Activated CD4-positive, alpha-beta memory T cell treated with anti-CD3 and anti-CD28 coated beads, Interleukin-2, amount 10 ng/mL, durations not matched to agents 7 days and 5 days (primary cell): ENCODE measurements around the gene WNT3. TPM values are rescaled to one million over a fixed set of nuclear protein-coding genes. Genes with fewer than 3 reads are reported as not detected.

Experiments used
- CTCF ChIA-PET: fragments of 350-600 bp; sonication (Branson Sonifier 250); formaldehyde crosslinking; loops from one replicate; lab custom pipeline; 2021; ENCODE audit warnings: antibody characterized with exemption, inconsistent platforms; lab: Charles Lee
- POLR2A ChIA-PET: fragments of 350-600 bp; sonication (Branson Sonifier 250); formaldehyde crosslinking; loops from one replicate; lab custom pipeline; 2021; ENCODE audit warnings: antibody characterized with exemption; lab: Charles Lee
- DNase-seq: peaks from one replicate; pipeline ENCODE4 v3.0.0-alpha.2; 2020
- H3K27ac Mint-ChIP-seq: one replicate; pipeline ENCODE4 v1.8.0; 2021; ENCODE audit warnings: mild to moderate bottlenecking, mixed read lengths
- H3K27me3 Mint-ChIP-seq: one replicate; pipeline ENCODE4 v1.8.0; 2021; ENCODE audit warnings: mixed read lengths
- H3K36me3 Mint-ChIP-seq: one replicate; pipeline ENCODE4 v1.8.0; 2021; ENCODE audit warnings: low read depth, mixed read lengths
- H3K4me1 Mint-ChIP-seq: one replicate; pipeline ENCODE4 v1.8.0; 2021; ENCODE audit warnings: mixed read lengths
- H3K4me3 Mint-ChIP-seq: one replicate; pipeline ENCODE4 v1.8.0; 2021; ENCODE audit warnings: mild to moderate bottlenecking, mixed read lengths
- H3K9me3 Mint-ChIP-seq: one replicate; pipeline ENCODE4 v1.8.0; 2021; ENCODE audit warnings: mixed read lengths
- total RNA-seq, 2 experiments: library from RNA; stranded (reverse); gene quantifications; one replicate each; pipeline ENCODE4 v1.2.3, GENCODE V29; 2021

The WNT3 gene
- total RNA-seq, 2 experiments from 2014 or later = not detected

DNA sequence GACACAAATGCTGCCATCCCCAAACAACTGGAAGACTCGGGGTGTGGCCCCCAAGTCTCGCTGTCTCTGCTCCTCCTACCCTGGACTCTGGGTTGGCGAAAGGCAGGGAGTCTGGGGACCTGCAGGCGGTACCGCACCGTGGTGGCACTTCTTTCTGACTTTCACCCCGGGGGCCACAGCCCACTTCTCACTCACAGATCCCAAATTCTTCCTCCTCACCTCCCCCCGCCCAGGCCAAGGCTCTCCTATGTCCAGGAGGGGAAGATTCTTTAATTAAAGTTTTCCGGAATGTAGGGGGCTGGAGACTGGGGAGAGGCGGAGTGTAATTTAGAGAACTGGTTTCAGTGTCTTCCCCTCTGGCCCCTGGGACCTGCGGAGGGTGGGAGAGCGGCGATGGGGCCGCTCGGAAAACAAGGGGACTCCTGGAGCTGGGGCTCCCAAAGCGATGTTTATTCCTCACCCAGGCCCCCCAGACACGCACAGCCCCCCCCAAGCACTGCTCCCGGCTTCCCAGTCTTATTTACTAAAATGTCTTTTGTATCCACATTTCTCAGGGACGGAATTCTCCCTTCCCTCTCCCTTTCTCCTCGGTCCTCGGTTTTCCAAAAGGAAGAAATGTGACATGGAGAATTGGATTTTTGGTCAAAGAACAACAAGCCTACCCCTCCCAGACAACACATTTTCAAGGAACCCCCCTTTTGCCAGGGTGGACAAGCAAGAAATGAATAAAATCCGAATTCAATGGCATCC is 1.2 kb downstream of the WNT3 start:
- POLR2A ChIA-PET = no interaction called here
- Mint-ChIP-seq H3K27ac (no peak overlapping the region), H3K36me3 (no peaks in the 10 kb centered on the region), H3K4me1 (peaks cover 18% of the 10 kb centered on the region), H3K9me3 (no peaks in the 10 kb centered on the region), H3K27me3 (peaks cover 77% of the 10 kb centered on the region), H3K4me3 (no peak overlapping the region)
- CTCF ChIA-PET = no interaction called here
- no peak for DNase-seq

DNA sequence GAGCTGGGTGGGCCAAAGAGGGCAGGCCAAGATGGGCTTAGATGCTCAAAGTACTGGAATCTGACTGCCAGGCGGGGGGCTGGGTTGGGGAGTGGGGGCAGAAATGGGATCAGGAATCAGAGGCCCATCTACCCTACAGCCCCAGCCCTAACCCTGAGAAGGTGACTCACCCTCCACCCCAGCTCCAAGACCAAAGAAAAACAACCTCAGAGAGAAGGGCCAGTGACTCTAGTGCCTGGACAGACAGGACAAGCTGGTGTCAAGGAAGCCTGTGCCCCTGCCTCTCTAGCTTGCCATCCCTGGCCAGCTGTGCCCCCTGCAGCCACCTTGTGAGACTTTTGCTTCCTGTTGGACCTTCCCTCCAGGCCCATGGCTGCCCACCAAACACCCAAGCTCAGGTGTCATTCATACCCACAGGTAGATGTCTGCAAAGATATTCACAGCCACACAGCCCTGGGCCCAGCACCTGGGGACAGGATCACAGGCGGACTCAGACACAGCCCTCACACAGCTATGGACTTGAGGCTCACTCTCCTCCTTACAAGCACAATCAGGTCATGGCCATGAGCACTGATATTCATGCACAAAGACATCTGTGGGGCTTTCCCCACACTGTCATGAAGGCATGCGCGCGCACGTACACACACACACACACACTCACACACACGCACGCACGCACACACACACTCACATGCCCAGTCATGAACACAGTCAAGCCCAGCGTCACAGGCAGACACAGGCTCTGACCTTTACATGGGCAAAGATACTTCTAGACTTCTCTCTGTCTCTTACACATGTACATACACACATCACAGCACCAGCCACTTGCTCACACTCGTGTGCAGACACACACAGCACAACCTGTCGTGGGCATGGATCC is 2.8 kb downstream of the WNT3 start:
- Mint-ChIP-seq H3K9me3 (no peaks in the 10 kb centered on the region), H3K27me3 (peaks cover 63% of the 10 kb centered on the region), H3K4me3 (no peak overlapping the region), H3K27ac (no peak overlapping the region), H3K36me3 (no peaks in the 10 kb centered on the region), H3K4me1 (peaks cover 15% of the 10 kb centered on the region)
- ChIA-PET CTCF (no interaction called here), POLR2A (no interaction called here)
- DNase-seq = no peak

DNA sequence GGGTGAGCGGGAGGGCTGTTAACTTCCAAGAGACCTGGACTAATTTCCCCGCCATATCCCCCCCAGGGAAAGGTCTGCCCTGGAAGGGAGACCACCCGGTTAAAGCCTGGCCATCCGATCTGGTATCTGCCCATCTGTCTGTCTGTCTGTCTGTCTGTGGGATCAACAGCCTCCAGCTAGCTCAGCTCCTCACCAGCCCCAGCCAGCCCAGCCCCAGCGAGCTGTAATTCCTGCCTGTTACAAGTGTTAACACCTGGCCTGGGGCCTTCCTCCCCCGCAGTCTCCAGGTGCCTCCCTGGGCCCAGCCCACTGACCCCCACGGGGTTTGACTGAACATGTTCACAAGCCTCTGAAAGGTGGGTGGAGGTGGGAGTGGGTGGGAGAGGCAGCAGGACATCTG is 4.0 kb downstream of the WNT3 start:
- peaks cover 52% of the 10 kb centered on the region for H3K27me3 Mint-ChIP-seq
- DNase-seq = no peak
- ChIA-PET CTCF (no interaction called here), POLR2A (no interaction called here)
- no peak overlapping the region for H3K4me3 Mint-ChIP-seq
- no peak overlapping the region for H3K27ac Mint-ChIP-seq
- H3K36me3 Mint-ChIP-seq = no peaks in the 10 kb centered on the region
- H3K9me3 Mint-ChIP-seq = no peaks in the 10 kb centered on the region
- H3K4me1 Mint-ChIP-seq = peaks cover 11% of the 10 kb centered on the region

DNA sequence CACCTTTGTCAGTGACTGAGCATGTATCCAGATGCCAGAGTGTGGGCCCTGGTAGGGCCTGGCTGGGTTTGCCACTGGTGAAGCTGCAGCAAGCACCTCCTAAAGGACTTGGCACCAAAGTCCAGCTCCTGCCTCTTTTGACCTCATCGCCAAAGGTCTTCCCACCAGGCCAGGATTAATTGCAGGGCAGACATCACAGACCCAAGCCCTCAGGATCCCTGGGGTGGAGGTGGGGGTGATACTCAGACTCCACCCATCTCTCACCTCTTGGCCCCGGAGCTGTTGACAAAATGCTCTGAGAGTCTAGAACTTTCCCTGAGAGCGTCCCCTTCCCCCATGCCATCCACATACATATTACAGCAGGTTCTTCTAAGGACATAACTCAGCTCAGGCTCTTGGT is 4.6 kb downstream of the WNT3 start:
- Mint-ChIP-seq H3K4me3 (no peak overlapping the region), H3K9me3 (no peaks in the 10 kb centered on the region), H3K36me3 (no peaks in the 10 kb centered on the region), H3K4me1 (peaks cover 7% of the 10 kb centered on the region), H3K27ac (no peak overlapping the region), H3K27me3 (peaks cover 46% of the 10 kb centered on the region)
- no peak for DNase-seq
- POLR2A ChIA-PET = no interaction called here
- CTCF ChIA-PET = interaction anchor here (0.6 kb wide), 1 partner anchor 45 kb away, joined by 3 read pairs; no protein-coding TSS in a partner anchor

DNA sequence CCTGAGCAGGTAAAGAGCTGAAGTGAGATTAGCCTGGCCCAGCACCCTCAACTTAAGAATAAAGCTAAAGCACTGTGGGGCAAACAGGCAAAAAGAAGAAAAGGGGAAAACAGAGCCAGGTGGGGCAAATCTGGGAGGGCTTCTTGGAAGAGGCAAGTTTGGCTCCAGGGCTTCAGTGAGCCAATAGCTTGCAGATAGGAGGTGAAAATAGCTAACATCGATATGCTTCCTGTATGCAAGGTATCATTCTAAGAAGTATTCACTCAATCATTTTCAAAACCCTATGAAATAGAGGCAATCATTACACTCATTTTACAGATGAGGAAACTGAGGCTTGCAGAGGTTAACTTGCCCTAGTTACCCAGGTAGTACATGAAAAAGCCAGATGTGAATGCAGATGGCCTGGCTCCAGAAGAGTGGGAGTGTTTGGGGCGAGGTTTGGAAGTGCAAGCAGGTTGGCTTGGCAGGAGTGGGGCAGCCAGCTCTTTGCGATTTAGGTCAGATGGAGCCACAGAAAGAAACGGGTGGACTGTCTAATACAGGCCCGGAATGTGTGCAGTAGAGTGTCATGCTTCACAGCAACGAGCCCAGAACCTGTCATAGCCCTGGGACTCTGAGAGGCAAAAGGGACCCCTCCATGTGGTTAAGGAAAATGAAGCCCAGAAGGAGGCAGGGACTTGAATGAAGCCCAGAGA is 5.7 kb downstream of the WNT3 start:
- Mint-ChIP-seq H3K4me1 (peaks cover 3% of the 10 kb centered on the region), H3K27me3 (peaks cover 39% of the 10 kb centered on the region), H3K36me3 (no peaks in the 10 kb centered on the region), H3K27ac (no peak overlapping the region), H3K9me3 (no peaks in the 10 kb centered on the region), H3K4me3 (no peak overlapping the region)
- CTCF ChIA-PET = no interaction called here
- DNase-seq = no peak
- POLR2A ChIA-PET = no interaction called here

DNA sequence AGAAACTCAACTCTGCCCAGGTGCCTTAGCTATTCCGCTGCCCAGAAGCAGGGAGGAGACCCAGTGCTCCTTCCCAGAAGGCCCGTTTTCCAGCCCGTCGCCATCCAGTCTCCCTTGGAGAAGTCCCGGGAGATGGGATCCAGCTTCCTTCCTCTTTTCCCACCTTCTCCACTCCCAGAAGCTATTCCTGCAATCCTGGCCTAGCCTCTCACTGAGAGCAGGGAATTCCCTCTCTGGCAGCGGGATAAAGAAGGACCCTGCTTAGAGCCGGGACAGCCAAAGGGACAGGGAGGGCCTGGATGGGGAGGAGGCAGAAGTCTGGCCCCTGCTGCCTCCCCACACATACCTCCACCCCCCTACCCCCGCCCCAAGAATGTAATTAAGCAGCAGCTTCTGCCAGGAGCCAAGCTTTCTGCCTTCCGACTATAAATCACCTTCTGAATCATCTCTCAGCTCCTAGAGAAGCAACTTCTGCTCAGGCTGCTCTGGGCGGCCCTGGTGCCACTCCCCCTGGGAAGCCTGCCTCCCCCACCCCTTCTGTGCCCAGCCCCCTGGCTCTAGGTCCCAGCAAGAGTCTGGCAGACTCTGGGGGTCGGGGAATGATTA is 6.4 kb downstream of the WNT3 start:
- ChIA-PET POLR2A (no interaction called here), CTCF (no interaction called here)
- Mint-ChIP-seq H3K27me3 (peaks cover 32% of the 10 kb centered on the region), H3K4me1 (no peaks in the 10 kb centered on the region), H3K9me3 (no peaks in the 10 kb centered on the region), H3K4me3 (no peak overlapping the region), H3K27ac (no peak overlapping the region), H3K36me3 (no peaks in the 10 kb centered on the region)
- DNase-seq = no peak

DNA sequence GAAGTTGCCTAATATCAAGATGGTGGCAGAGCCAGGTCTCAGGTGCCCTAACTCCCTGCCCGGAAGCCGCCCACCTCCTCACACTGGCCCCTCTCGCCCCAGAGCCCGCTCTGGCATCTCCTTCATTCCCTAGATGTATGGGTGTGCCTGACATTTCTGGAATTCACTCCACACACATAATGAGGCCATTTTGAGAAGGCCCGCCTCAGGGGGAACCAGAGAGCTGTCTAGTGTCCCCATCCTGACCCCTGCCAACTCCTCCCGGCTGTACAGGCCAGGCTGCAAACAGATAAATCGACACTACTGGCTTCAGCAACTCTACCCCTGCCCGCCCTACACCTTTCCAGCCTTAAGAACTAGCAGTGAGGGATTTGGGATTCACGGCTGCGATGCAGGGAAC is 7.7 kb downstream of the WNT3 start:
- Mint-ChIP-seq H3K27ac (no peak overlapping the region), H3K27me3 (peaks cover 19% of the 10 kb centered on the region), H3K36me3 (no peaks in the 10 kb centered on the region), H3K4me1 (no peaks in the 10 kb centered on the region), H3K4me3 (no peak overlapping the region), H3K9me3 (no peaks in the 10 kb centered on the region)
- ChIA-PET POLR2A (no interaction called here), CTCF (no interaction called here)
- no peak for DNase-seq

DNA sequence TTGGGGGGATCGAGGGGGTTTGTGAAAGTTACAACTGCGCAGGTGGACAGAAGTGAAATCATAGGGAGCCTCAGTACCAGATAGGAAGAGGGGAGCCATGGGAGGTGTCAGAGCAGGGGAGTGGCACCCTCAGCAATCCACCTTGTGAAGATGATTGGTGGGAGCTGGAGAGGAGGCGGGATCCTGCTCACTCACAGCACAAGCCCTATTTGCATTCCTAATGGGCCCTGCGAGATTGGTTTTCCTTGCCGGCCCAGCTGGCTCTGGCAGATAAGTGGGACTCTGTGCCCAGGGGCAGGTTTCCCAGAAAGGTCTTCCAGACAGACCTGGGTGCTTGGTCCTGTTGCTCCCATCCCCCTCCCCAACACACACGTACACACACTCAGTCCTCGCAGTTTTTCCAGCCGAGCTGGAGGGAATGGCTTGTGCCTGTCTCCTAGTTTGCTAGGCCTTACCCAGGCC is 9.4 kb downstream of the WNT3 start:
- Mint-ChIP-seq H3K4me1 (no peaks in the 10 kb centered on the region), H3K9me3 (no peaks in the 10 kb centered on the region), H3K4me3 (no peak overlapping the region), H3K27ac (no peak overlapping the region), H3K27me3 (peaks cover 15% of the 10 kb centered on the region), H3K36me3 (no peaks in the 10 kb centered on the region)
- ChIA-PET CTCF (no interaction called here), POLR2A (no interaction called here)
- DNase-seq = no peak

DNA sequence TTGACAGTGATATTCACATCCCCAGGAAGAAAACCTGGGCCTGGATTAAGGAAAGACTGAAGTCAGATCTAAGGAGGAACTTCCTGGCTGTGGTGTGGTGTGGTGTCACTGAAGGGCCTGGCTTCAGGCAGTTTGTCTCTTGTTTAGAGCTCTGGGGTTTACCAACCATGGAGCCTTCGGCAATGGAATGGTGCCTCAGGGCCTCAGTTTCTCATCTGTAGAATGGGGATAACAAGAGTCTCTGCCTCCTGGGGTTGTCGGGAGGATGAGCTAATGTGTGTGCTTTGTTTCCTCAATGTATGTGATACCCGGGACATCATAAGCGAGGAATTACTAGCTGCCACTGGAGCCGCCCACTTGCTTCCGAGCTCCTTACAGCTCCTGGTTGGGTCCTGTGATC is 12.7 kb downstream of the WNT3 start:
- H3K4me1 Mint-ChIP-seq = no peaks in the 10 kb centered on the region
- DNase-seq = no peak
- POLR2A ChIA-PET = no interaction called here
- H3K27me3 Mint-ChIP-seq = no peaks in the 10 kb centered on the region
- CTCF ChIA-PET = no interaction called here
- no peaks in the 10 kb centered on the region for H3K9me3 Mint-ChIP-seq
- H3K4me3 Mint-ChIP-seq = no peak overlapping the region
- no peak overlapping the region for H3K27ac Mint-ChIP-seq
- H3K36me3 Mint-ChIP-seq = no peaks in the 10 kb centered on the region

DNA sequence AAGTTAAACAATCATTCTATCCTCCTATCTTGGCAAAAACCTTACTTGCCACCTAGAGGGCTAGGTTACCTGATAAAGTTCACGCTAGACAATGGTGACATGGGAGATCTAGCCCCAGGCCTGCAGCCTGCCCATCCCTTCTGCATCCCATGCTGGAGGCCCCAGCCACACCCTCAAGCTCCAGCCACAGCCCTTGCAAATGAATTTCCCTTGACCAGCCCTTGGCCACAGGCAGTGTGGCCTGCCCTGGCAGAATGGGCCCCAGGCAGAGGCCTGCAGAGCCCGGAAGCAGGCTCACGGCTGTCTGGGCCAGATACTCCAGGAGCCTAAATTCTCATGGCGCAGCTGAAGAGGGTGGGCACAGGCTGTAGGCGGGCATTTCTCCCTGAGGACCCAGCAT is 14.9 kb downstream of the WNT3 start:
- Mint-ChIP-seq H3K27me3 (no peaks in the 10 kb centered on the region), H3K4me3 (no peak overlapping the region), H3K27ac (no peak overlapping the region), H3K36me3 (no peaks in the 10 kb centered on the region), H3K4me1 (no peaks in the 10 kb centered on the region), H3K9me3 (no peaks in the 10 kb centered on the region)
- POLR2A ChIA-PET = no interaction called here
- no peak for DNase-seq
- CTCF ChIA-PET = no interaction called here

DNA sequence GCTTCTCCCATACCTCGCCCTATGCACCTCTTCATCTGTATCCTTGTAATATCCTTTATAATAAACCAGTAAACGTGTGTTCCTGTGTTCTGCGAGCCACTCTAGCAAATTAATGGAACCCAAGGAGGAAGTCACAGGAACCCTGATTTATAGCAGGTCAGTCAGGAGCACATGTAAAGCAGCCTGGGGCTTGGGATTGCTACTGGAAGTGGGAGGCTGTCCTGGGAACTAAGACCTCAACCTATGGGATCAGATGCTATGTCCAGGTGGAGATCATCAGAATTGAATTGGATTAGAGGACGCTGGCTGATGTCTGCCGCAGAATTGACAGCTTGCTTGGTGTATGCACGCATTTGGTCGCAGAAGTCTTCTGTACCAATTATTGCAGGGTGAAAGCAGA is 15.7 kb downstream of the WNT3 start:
- no peaks in the 10 kb centered on the region for H3K36me3 Mint-ChIP-seq
- H3K27ac Mint-ChIP-seq = no peak overlapping the region
- no peak for DNase-seq
- no peak overlapping the region for H3K4me3 Mint-ChIP-seq
- H3K4me1 Mint-ChIP-seq = no peaks in the 10 kb centered on the region
- H3K9me3 Mint-ChIP-seq = no peaks in the 10 kb centered on the region
- ChIA-PET POLR2A (no interaction called here), CTCF (no interaction called here)
- H3K27me3 Mint-ChIP-seq = no peaks in the 10 kb centered on the region

DNA sequence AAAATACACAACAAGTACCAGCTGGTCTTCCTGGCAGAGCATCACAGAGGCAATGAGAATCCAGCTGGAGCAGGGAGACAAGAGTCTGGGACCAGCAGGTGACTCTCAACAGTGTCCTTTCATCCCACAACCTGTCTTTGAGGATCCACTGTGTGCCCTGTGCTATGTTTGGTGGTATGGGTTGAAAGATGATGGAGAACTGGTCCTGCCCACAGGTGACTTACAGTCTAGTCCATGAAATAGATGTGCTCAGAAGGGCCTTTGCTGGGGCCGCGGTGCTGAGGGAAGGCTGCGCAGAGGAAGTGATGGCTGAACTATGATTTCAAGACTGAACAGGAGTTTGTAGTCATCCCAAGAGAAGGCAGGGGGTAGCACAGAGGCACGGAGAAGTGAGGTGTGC is 17.9 kb downstream of the WNT3 start:
- no peak for DNase-seq
- H3K4me3 Mint-ChIP-seq = no peak overlapping the region
- no peaks in the 10 kb centered on the region for H3K9me3 Mint-ChIP-seq
- POLR2A ChIA-PET = no interaction called here
- H3K4me1 Mint-ChIP-seq = no peaks in the 10 kb centered on the region
- CTCF ChIA-PET = no interaction called here
- no peak overlapping the region for H3K27ac Mint-ChIP-seq
- H3K36me3 Mint-ChIP-seq = no peaks in the 10 kb centered on the region
- peaks cover 2% of the 10 kb centered on the region for H3K27me3 Mint-ChIP-seq

DNA sequence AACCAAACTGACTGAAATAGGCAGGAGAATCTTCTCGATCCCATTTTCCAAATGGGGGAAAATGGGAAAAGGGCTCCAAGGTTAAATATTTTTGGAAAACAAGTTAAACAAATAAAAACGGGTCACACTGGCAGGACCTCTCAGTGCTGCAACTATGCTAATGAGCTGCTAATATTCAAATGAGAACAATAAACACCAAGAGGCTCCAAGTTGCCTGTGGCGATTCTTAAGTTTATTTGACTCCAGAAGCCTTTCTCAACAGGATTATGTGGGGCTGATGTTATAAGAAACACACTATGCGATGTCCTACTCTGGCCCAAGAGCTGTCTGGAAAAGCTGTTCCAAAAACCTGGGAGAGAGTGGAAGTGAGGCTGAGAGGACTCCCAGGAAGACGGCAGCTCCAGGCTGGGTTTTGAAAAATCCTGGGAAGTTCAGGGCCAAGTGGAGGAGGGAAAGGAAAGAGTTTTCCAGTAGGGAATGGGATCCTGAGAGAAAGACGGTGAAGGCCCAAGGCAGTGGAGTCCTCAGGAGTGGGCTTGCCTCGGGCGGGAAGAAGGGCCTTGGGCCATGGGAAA is 21.4 kb downstream of the WNT3 start:
- no peak for DNase-seq
- H3K4me3 Mint-ChIP-seq = no peak overlapping the region
- peaks cover 9% of the 10 kb centered on the region for H3K27me3 Mint-ChIP-seq
- ChIA-PET CTCF (no interaction called here), POLR2A (no interaction called here)
- no peaks in the 10 kb centered on the region for H3K4me1 Mint-ChIP-seq
- H3K36me3 Mint-ChIP-seq = no peaks in the 10 kb centered on the region
- H3K27ac Mint-ChIP-seq = no peak overlapping the region
- H3K9me3 Mint-ChIP-seq = no peaks in the 10 kb centered on the region
